DMS 273 (cell line): Measurements from ENCODE around the gene PIP5K1C.
A peak's percentile ranks its signal among the peaks of the same experiment; 100 is the strongest.

Experiments used
- DNase-seq: peaks from one replicate; lab custom pipeline; 2025; ENCODE audit not compliant: unreplicated experiment; lab: John Stamatoyannopoulos, UW

PIP5K1C gene

GRCh38 chr19:3612901-3613741, 87.1 kb downstream of the PIP5K1C start:
- DNase-seq: no peak

GRCh38 chr19:3612330-3612729, 87.9 kb downstream of the PIP5K1C start:
- DNase-seq: no peak

- no peak for DNase-seq
Observed at GRCh38 chr19:3611841-3612240, 88.4 kb downstream of the PIP5K1C start.

GRCh38 chr19:3610745-3611717, 89.2 kb downstream of the PIP5K1C start:
- no peak for DNase-seq

GRCh38 chr19:3609779-3610719, 90.2 kb downstream of the PIP5K1C start:
- DNase-seq: peak; percentile 57

- no peak for DNase-seq
Observed at GRCh38 chr19:3608750-3609322, 91.4 kb downstream of the PIP5K1C start.

GRCh38 chr19:3608079-3608641, 92.1 kb downstream of the PIP5K1C start:
- no peak for DNase-seq

GRCh38 chr19:3607303-3608078, 92.8 kb downstream of the PIP5K1C start:
- peak; percentile 57 for DNase-seq

GRCh38 chr19:3606690-3607289, 93.5 kb downstream of the PIP5K1C start, which contains the start of gene TBXA2R:
TSS of gene TBXA2R (minus strand) at chr19:3606875. CDS start at chr19:3600634, 6,241 bp downstream.
- peak; percentile 83 for DNase-seq

- DNase-seq: no peak
Observed at GRCh38 chr19:3606174-3606689, 94.0 kb downstream of the PIP5K1C start.

- no peak for DNase-seq
Observed at GRCh38 chr19:3605770-3606169, 94.5 kb downstream of the PIP5K1C start.

GRCh38 chr19:3605361-3605760, 94.9 kb downstream of the PIP5K1C start:
- DNase-seq: no peak

GRCh38 chr19:3604987-3605343, 95.3 kb downstream of the PIP5K1C start:
- no peak for DNase-seq

GRCh38 chr19:3604227-3604986, 95.9 kb downstream of the PIP5K1C start:
- DNase-seq: no peak

GRCh38 chr19:3603121-3603811, 97.0 kb downstream of the PIP5K1C start:
- DNase-seq: peak; percentile 44

- no peak for DNase-seq
Observed at GRCh38 chr19:3601021-3601420, 99.2 kb downstream of the PIP5K1C start.

GRCh38 chr19:3599776-3600187, 100.5 kb downstream of the PIP5K1C start:
- DNase-seq: no peak
